ENCODE results near the gene RBMS3.
"Not testable (repeated sequence)": the region's sequence is repeated elsewhere in the genome, so short reads cannot be mapped to it uniquely, and the experiment has no call there.

Gene RBMS3

GRCh38 chr3:29521751-29522150, 240.9 kb downstream of the RBMS3 start:
- no peak for DNase-seq (ENCODE audit: low read depth, low spot score)

GRCh38 chr3:29524433-29524832, 243.6 kb downstream of the RBMS3 start:
- not testable (repeated sequence) for DNase-seq (ENCODE audit: low read depth, low spot score)

DNA sequence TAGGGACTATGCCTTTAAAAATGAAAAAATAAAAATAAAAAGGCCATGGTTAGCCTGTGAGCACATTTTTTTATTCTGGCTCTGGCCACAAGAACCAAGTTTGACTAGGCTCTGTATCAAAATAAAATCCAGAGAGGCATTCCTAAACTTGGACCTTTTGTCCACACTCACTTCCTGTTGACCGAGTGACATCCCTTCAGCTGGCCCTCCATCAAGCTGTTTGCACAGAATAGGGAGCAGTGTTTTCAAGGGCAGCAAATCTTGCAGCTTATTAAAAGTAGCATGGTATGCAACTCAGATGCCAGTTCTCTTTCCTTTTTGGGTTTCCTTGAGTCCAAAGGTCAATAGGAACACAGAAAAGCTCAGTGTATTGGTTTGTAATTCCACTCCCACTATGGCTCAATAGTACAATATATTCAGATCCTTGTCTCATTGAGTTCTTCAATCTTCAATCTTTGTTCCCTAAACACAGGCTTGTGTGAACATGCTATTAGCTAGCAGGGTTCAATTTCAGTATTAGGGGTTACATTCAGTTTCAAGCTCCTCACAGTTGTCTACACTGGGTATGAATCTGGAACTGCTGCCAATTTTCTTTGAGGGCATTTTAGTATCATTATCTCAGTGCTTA, 244.5 kb downstream of the RBMS3 start:
- peak; percentile 59 for DNase-seq (ENCODE audit: low read depth, low spot score)

DNA sequence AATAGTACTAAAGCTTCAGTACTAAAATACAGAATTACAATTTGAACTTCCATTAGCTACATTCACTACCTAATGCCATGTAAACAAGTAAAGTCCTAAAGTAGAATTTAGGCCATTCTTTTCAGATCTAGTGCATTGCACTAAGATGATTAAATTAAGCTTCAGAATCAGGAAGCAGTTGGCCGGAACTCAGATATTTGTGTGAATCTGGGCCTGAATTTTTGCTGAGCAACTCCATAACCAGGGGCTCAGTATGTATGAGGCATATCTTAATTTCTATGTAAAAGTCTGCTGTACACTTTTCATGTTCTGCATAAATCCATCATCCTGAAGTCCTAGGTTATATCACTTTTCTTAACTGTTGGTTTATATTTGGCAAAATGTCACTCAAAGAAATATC, 246.4 kb downstream of the RBMS3 start:
- no peak for DNase-seq (ENCODE audit: low read depth, low spot score)

DNA sequence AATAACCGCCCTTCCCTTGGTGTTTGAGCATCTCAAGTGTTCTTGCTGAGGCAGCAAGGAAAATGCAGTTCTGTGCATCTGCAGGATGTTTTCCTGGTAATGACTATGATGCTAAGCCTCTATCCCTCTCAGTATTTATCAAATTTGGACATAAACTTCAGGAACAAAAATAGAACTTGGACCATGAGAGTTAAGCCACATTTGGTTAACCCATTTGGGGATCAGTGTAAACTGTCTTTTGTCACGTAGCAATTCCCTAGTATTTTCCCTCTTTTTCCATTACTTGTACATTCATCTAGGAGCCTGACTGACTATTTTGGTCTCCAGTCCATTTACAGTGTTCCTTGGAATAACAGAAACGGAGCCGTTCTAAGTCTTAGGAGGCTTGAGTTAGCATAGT, 250.8 kb downstream of the RBMS3 start:
- DNase-seq (ENCODE audit: low read depth, low spot score), result no peak

DNA sequence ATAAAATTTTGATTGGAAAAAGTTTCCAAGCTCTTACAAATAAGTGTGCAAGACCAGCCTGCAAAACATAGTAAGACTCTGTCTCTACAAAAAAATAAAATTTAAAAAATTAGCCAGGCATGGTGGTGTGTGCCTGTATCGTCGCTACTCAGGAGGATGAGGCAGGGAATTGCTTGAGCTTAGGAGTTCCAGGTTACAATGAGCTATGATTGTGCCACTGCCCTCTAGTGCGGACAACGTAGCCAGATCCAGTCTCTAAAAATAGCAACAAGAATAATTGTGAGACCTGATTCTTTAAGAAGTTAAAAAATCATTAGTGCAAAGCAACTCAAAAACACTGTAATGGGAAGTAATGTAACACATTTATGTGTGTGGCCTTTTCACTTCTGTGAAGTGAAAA, 251.6 kb downstream of the RBMS3 start:
- no peak for DNase-seq (ENCODE audit: low read depth, low spot score)

DNA sequence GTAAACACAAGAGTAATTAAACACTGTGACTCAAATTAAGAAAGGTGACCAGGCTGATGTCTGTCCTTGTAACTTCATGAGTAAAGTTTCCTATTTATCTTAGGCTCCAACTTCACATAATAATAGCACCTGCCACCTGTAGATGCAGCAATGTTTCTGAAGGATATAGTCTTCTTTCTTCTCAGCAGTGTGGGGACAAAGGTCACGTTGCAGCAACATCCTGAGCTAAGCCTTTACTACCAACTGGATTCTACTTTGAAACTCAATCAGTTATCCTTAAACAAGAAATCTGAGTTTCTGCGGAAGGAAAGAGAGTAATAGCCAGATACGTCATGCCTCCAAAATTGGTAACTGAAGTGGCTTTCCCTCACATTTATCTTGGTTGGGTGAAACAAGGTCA, 253.1 kb downstream of the RBMS3 start:
- DNase-seq (ENCODE audit: low read depth, low spot score), result no peak

GRCh38 chr3:29536016-29536758, 255.3 kb downstream of the RBMS3 start:
- DNase-seq (ENCODE audit: low read depth, low spot score), result no peak

GRCh38 chr3:29537889-29538609, 257.2 kb downstream of the RBMS3 start:
- no peak for DNase-seq (ENCODE audit: low read depth, low spot score)

- DNase-seq (ENCODE audit: low read depth, low spot score), result no peak
Measured at GRCh38 chr3:29538610-29538958, 257.7 kb downstream of the RBMS3 start.

DNA sequence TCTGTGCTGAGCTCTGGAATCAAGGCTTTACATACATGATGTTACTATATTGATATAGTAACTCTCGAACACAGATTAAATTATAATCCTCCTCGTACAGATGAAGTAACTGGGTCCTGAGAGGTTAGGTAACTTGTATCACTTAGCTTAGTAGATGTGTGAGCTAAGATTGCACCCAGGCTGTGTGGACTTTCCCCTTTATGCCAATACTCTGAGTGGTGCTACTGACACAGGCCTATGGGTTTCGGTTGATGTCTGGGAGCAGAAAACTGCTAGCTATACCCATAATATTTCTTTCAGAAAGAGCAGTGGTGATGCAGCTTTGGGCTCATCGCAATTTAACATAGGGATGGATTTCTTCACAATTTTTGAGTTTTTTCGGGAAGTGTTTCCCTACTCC, 259.7 kb downstream of the RBMS3 start:
- DNase-seq (ENCODE audit: low read depth, low spot score), result no peak

DNA sequence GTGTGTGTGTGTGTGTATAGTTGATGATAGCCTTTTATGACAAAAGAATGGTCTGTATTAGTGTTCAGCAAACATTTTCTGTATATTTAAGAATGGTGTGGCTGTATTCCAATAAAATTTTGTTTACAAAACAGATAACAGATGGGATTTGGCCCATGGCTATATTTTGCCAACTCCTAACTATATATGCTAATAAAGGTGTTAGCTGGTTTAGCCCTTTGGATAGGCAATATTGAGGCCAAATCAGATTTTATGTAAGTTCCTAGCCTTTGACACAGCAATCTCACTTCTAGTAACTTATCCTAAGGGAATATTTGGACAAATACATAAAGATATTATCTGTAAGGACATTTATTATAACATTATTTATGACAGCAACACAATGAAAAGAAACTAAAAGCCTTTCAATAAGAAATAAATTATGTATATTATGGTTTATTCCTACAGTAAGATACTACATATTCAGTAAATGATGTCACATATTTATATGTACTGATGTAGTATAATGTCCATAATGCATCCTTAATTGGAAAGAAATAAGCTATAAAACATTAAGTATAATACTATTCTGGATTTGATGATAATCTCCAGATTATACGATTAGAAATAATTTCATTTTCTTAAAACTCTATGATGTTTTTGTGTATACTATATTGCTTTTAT, 264.0 kb downstream of the RBMS3 start:
- no peak for DNase-seq (ENCODE audit: low read depth, low spot score)

GRCh38 chr3:29545615-29546014, 264.7 kb downstream of the RBMS3 start:
- DNase-seq (ENCODE audit: low read depth, low spot score), result no peak

GRCh38 chr3:29552051-29552450, 271.2 kb downstream of the RBMS3 start:
- DNase-seq (ENCODE audit: low read depth, low spot score), result no peak

GRCh38 chr3:29554566-29554965, 273.7 kb downstream of the RBMS3 start:
- DNase-seq (ENCODE audit: low read depth, low spot score), result no peak

DNA sequence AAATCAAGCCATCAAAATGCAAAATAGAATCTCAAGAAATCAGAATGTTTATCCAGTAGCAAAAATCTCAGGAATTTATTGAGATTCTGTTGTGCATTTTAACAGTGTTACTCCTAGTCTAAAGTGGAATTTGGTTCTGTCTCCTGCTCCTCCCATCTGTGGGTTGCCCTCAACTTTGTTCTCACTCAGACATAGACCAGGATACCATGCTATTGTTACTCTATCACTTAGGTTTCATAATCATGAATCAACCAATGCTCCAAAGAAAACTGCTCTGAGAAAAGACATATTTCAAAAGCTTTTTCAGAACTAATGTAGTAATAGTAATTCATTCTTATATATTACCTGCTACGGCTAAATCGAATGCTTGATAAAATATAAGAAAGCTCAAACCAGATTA, 274.7 kb downstream of the RBMS3 start:
- no peak for DNase-seq (ENCODE audit: low read depth, low spot score)

DNA sequence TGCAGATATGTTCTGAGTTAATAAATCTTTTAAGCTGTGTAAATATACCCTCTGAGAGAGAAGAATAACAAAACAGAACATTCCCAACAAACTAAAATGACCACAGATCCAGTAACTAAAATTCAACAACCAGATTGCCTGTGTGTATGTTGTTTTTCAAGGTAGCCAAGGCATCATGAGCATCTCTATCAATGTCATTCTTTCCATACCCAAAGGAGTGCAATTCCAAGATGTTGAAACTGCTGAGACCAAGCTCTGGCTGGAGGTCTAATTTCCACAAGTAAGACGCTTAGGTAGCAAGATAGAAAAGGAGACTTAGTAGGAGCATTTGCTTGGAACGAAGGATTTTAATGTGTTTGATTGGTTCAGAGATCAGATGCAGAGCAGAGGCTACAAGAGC, 276.3 kb downstream of the RBMS3 start:
- peak; percentile 39 for DNase-seq (ENCODE audit: low read depth, low spot score)

DNA sequence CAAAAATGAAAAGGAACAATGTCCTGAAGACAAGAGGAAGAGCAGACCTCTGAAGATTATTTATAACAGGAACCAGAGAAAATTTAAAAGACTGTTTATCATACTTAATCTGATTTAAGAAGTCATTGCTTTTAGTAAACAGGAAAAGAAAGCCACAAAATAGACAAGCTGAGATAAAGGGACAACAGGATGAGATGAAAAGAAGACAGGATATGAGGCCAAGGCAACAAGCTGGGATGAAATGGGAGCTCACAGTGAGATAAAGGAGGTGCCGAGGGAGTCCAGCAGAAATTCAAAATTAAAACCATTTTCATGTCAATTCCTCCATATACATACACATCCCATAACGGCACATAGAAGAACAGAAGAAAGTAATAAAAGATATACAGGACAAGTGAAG, 277.0 kb downstream of the RBMS3 start:
- no peak for DNase-seq (ENCODE audit: low read depth, low spot score)

DNA sequence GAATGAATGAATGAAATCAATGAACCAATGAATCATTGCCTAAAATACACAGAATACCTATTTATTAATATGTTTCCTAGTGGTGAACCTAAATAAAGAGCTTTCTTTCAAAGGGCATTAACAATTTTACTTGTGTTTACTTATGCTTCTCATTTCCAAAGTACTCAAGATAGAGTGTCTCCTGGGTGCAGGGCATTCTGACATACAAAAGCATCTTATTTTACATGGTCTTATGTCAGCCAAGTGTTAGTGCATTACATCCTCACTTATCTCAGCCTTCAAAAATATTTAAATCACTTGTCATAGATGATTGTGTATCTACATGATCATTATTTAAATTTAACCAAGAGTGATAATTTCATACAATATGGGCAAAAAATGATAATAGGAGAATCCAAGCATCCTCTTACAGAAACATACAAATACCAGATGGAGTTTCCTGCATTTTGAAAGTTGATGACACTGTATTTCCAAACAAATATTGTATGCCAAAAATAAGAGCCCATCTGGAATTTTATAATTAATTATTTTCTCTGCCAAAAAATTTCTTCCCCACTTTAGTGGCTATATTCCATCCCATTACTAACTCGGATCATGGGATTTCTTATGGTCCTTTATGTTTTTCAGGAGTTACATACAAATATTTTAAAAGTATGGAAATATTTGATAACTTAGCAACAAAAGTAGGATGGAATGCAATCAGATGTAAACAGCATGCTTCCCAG, 279.0 kb downstream of the RBMS3 start:
- DNase-seq (ENCODE audit: low read depth, low spot score), result no peak

- DNase-seq (ENCODE audit: low read depth, low spot score), result no peak
Measured at GRCh38 chr3:29561651-29562149, 280.8 kb downstream of the RBMS3 start.

GRCh38 chr3:29565236-29565635, 284.4 kb downstream of the RBMS3 start:
- no peak for DNase-seq (ENCODE audit: low read depth, low spot score)

- DNase-seq (ENCODE audit: low read depth, low spot score), result no peak
Measured at GRCh38 chr3:29567501-29567900, 286.6 kb downstream of the RBMS3 start.
